Transverse colon (tissue), 4 donors: Measurements from ENCODE around the gene TJAP1. TPM values are rescaled to one million over a fixed set of nuclear protein-coding genes. Genes with fewer than 3 reads are reported as not detected.

Experiments
- DNase-seq: peaks from one replicate; pipeline ENCODE4 v3.0.0-alpha.2; 2019
- H3K27ac ChIP-seq, 4 donors: fragments of 200-600 bp; sonication (generic); 2 replicates each; pipeline ENCODE4 v1.5.1; 2016 to 2018; ENCODE audit warnings: inconsistent platforms in 4 of 4
- H3K27me3 ChIP-seq: fragments of 200-600 bp; sonication (generic); 2 replicates; pipeline ENCODE4 v1.5.1; 2017; ENCODE audit warnings: inconsistent platforms
- H3K36me3 ChIP-seq, 4 donors: fragments of 200-600 bp; sonication (generic); 2 replicates each; pipeline ENCODE4 v1.5.1; 2017 to 2019; ENCODE audit warnings: inconsistent platforms in 4 of 4
- H3K4me1 ChIP-seq, 4 donors: fragments of 200-600 bp; sonication (generic); 2 replicates each; pipeline ENCODE4 v1.5.1; 2017 to 2020; ENCODE audit warnings: inconsistent platforms in 4 of 4
- H3K4me3 ChIP-seq, 4 donors: fragments of 200-600 bp; sonication (generic); 1 replicate in 1 of 4; 2 replicates in 3 of 4; pipeline versions ENCODE4 v1.5.1 to v1.6.1; 2017 to 2019; ENCODE audit warnings: inconsistent platforms in 4 of 4
- H3K9me3 ChIP-seq, 2 donors: fragments of 200-600 bp; sonication (generic); 2 replicates each; pipeline ENCODE4 v1.5.1; 2017 to 2019; ENCODE audit warnings: inconsistent platforms in 2 of 2
- EP300 ChIP-seq: sonication (generic); formaldehyde crosslinking; IDR thresholded peaks from one replicate; pipeline ENCODE4 v1.6.1; 2017; ENCODE audit warnings: antibody characterized with exemption, low read depth
- POLR2A ChIP-seq: fragments of 450-650 bp; IDR thresholded peaks from one replicate; pipeline ENCODE4 v1.6.1; 2016; ENCODE audit warnings: antibody characterized with exemption, mild to moderate bottlenecking, moderate library complexity
- POLR2AphosphoS5 ChIP-seq, 3 donors: sonication (generic); formaldehyde crosslinking; IDR thresholded peaks; one replicate each; pipeline ENCODE4 v1.6.1; 2016; ENCODE audit warnings: antibody characterized with exemption in 3 of 3
- WGBS, 2 donors: methylation state at CpG; one replicate each; pipeline ENCODE4 v1.1.5; 2018; ENCODE audit warnings: low coverage in 1 of 2; 5-methylcytosine and 5-hydroxymethylcytosine counted together
- in situ Hi-C, 4 donors: fragments of 200-750 bp; cut with MboI; loops; one replicate each; pipeline versions ENCODE4 v1.15.0 to v1.15.1; 2017; ENCODE audit warnings: low sequenced_read_pairs in 3 of 4, low pct_ligation_motif_present in 1 of 4, low pct_unique_long_range_greater_than_20kb in 1 of 4
- intact Hi-C: fragments of 100-400 bp; cut with DNase I; formaldehyde crosslinking; loops from one replicate; pipeline ENCODE4 v1.15.1; 2023; ENCODE audit warnings: low total_unique reads
- total RNA-seq, 4 donors: library from RNA; depleted of rRNA; stranded (reverse); fragments of >200 nt; gene quantifications; one replicate each; pipeline ENCODE4 v1.1.0, GENCODE V29; 2016
- TF ChIP-seq, protein P1 (sequence below), 5 experiments: fragments of 200-600 bp in 3 of 5; fragments of 450-650 bp in 2 of 5; sonication (generic) in 3 of 5; IDR thresholded peaks; 1 replicate in 2 of 5; 2 replicates in 3 of 5; pipeline ENCODE4 v1.5.1; 2016 to 2017; ENCODE audit warnings: antibody characterized with exemption in 5 of 5, inconsistent platforms in 3 of 5, mild to moderate bottlenecking in 2 of 5, moderate library complexity in 1 of 5

TJAP1 gene
- total RNA-seq, 4 donors from 2014 or later: 10.9 to 22.4 (median 17.9) TPM

DNA sequence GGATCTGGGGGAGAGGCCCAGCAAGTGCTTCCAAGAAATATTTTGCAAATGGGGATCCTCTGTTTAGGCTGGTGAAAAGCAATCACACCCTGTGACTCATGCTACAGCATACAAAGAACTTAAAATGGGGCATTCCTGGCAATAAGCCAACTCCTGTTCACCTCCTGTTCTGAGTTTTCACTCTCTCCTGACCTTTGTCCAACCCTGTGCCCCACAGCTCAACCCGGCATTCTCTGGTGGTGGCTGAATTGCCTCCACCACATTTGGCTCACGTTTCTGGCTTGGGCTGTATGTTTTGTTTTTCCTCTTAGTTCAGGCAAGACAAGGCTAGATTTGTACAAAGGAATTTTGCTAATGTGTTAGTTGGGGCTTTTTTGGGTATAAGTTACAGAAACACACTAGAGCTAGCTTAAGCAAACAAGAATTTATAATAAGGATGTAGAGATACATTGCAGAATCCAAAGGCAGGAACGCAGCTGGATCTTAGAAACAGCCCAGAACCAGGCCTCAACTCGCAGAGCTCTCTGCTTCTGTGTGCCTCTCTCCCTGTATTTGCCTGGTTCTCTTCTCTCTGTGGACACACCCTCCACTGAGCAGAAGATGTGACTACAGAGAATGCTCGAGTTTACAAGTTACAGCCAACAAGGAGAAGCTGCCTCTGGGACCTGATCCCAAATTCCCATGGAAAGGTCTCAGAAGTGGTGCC, 40.6 kb upstream of the TJAP1 start:
- 35 to 37% methylated on average over 3 to 5 of the region's 5 CpGs for WGBS, 2 donors
- Histone ChIP-seq H3K27me3 (no peaks in the 10 kb centered on the region), H3K9me3 (no peaks in the 10 kb centered on the region), H3K27ac (peak overlapping the region; percentile 47 to 69 (median 61)), H3K4me1 (peaks cover 9 to 19% (median 15%) of the 10 kb centered on the region in 4 donors), H3K4me3 (no peak overlapping the region), H3K36me3 (peaks cover 0 to 5% (median 2%) of the 10 kb centered on the region in 4 donors)
- in situ Hi-C loops: no loop called here
- TF ChIP-seq POLR2AphosphoS5 (IDR thresholded peaks at IDR 0.05) (no peak), EP300 (no peak), POLR2A (no peak)
- TF ChIP-seq, protein P1, sequence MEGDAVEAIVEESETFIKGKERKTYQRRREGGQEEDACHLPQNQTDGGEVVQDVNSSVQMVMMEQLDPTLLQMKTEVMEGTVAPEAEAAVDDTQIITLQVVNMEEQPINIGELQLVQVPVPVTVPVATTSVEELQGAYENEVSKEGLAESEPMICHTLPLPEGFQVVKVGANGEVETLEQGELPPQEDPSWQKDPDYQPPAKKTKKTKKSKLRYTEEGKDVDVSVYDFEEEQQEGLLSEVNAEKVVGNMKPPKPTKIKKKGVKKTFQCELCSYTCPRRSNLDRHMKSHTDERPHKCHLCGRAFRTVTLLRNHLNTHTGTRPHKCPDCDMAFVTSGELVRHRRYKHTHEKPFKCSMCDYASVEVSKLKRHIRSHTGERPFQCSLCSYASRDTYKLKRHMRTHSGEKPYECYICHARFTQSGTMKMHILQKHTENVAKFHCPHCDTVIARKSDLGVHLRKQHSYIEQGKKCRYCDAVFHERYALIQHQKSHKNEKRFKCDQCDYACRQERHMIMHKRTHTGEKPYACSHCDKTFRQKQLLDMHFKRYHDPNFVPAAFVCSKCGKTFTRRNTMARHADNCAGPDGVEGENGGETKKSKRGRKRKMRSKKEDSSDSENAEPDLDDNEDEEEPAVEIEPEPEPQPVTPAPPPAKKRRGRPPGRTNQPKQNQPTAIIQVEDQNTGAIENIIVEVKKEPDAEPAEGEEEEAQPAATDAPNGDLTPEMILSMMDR (IDR thresholded peaks at IDR 0.05): no peak
- no peak for DNase-seq
- intact Hi-C loops: no loop called here

- Histone ChIP-seq H3K27ac (no peak overlapping the region), H3K9me3 (no peaks in the 10 kb centered on the region), H3K36me3 (peaks cover 0 to 9% (median 0%) of the 10 kb centered on the region in 4 donors), H3K4me1 (peaks cover 9 to 19% (median 15%) of the 10 kb centered on the region in 4 donors), H3K4me3 (no peak overlapping the region), H3K27me3 (no peaks in the 10 kb centered on the region)
- TF ChIP-seq EP300 (no peak), POLR2A (no peak), POLR2AphosphoS5 (IDR thresholded peaks at IDR 0.05) (no peak)
- TF ChIP-seq, protein P1 (IDR thresholded peaks at IDR 0.05): no peak
- no peak for DNase-seq
- intact Hi-C loops (no loop called here), in situ Hi-C loops (no loop called here)
- 60 to 69% methylated on average over 1 to 4 of the region's 4 CpGs for WGBS, 2 donors
Observed at GRCh38 chr6:43437700-43438099, 39.7 kb upstream of the TJAP1 start.

- Histone ChIP-seq H3K9me3 (no peaks in the 10 kb centered on the region), H3K4me1 (no peaks in the 10 kb centered on the region), H3K27me3 (no peaks in the 10 kb centered on the region), H3K4me3 (no peak overlapping the region), H3K27ac (no peak overlapping the region), H3K36me3 (peaks cover 0 to 28% (median 3%) of the 10 kb centered on the region in 4 donors)
- in situ Hi-C loops: no loop called here
- no peak for TF ChIP-seq EP300
- WGBS, 2 donors: 73 to 93% methylated on average over 3 to 14 of the region's 14 CpGs
- intact Hi-C loops: no loop called here
- no peak for DNase-seq
Observed at GRCh38 chr6:43442935-43443334, 34.4 kb upstream of the TJAP1 start.

- 40 to 86% methylated on average over 1 to 10 of the region's 10 CpGs for WGBS, 2 donors
- Histone ChIP-seq H3K36me3 (peaks cover 0 to 27% (median 3%) of the 10 kb centered on the region in 4 donors), H3K27me3 (no peaks in the 10 kb centered on the region), H3K4me3 (no peak overlapping the region), H3K4me1 (no peaks in the 10 kb centered on the region), H3K27ac (no peak overlapping the region), H3K9me3 (no peaks in the 10 kb centered on the region)
- in situ Hi-C loops: no loop called here
- intact Hi-C loops: no loop called here
- TF ChIP-seq POLR2AphosphoS5 (IDR thresholded peaks at IDR 0.05) (no peak), POLR2A (no peak), EP300 (no peak)
- TF ChIP-seq, protein P1 (IDR thresholded peaks at IDR 0.05): no peak
- no peak for DNase-seq
Observed at GRCh38 chr6:43444036-43444435, 33.3 kb upstream of the TJAP1 start.

DNA sequence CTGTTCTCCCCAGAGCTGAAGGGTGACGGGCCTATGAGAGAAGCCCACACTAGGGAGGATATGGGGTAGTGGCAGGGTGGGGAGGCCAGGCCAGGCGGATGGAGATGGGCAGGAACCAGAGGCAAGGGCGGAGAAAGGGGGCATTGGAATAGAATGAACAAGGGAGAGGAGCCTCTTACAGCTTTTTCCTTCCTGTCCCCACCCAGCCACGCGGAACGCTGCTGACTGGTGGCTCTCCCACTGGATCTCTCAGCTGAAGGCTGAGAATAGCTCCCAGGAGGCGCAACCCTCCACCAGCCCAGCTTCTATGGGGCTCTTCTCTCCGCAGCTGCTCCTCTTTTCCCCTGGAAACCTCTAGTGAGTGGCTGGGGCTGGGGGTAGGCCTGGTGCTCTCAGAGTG, 32.8 kb upstream of the TJAP1 start:
- H3K36me3 ChIP-seq: peaks cover 0 to 31% (median 5%) of the 10 kb centered on the region in 4 donors
- WGBS, 2 donors: 96% methylated on average over 8 of the region's 8 CpGs; no CpG with 5 or more reads in 1 of the 2 donors
- in situ Hi-C loops: no loop called here
- intact Hi-C loops: no loop called here
- H3K4me1 ChIP-seq: no peaks in the 10 kb centered on the region
- H3K27ac ChIP-seq: no peak overlapping the region
- TF ChIP-seq, protein P1 (IDR thresholded peaks at IDR 0.05): no peak
- no peak for TF ChIP-seq POLR2A
- TF ChIP-seq POLR2AphosphoS5 (IDR thresholded peaks at IDR 0.05): no peak
- no peak for TF ChIP-seq EP300
- H3K27me3 ChIP-seq: no peaks in the 10 kb centered on the region
- no peaks in the 10 kb centered on the region for H3K9me3 ChIP-seq
- DNase-seq: no peak
- no peak overlapping the region for H3K4me3 ChIP-seq
